Activated T-helper 17 cell treated with anti-CD3 and anti-CD28 coated beads, Interleukin-2, amount 50 U/mL, for 72 hours (primary cell): ENCODE data around the gene CALD1. TPM values are rescaled to one million over a fixed set of nuclear protein-coding genes. Genes with fewer than 3 reads are reported as not detected.

ENCODE experiments used
- ATAC-seq: fragments of 150-1000 bp; cut with Tn5 transposase; replicated peaks from 2 replicates; pipeline ENCODE4 v1.10.0; 2021; ENCODE audit warnings: mild to moderate bottlenecking, moderate library complexity
- H3K27ac Mint-ChIP-seq: one replicate; pipeline ENCODE4 v1.8.0; 2022; ENCODE audit warnings: mixed read lengths
- H3K27me3 Mint-ChIP-seq: one replicate; pipeline ENCODE4 v1.8.0; 2022; ENCODE audit warnings: mixed read lengths
- H3K36me3 Mint-ChIP-seq: one replicate; pipeline ENCODE4 v1.8.0; 2022; ENCODE audit warnings: low read depth, mild to moderate bottlenecking, mixed read lengths
- H3K4me1 Mint-ChIP-seq: one replicate; pipeline ENCODE4 v1.8.0; 2022; ENCODE audit warnings: mixed read lengths
- H3K4me3 Mint-ChIP-seq: one replicate; pipeline ENCODE4 v1.8.0; 2022; ENCODE audit warnings: mild to moderate bottlenecking, mixed read lengths
- H3K9me3 Mint-ChIP-seq: one replicate; pipeline ENCODE4 v1.8.0; 2022; ENCODE audit warnings: mixed read lengths
- total RNA-seq, 2 donors: library from RNA; stranded (reverse); gene quantifications; one replicate each; pipeline ENCODE4 v1.2.3, GENCODE V29; 2022

Gene CALD1
- total RNA-seq, 2 donors from 2014 or later, result 4.0 to 27.2 TPM

GRCh38 chr7:134818613-134819345 lies 39.3 kb downstream of the CALD1 start:
- ATAC-seq, result no peak
- no peaks in the 10 kb centered on the region for H3K36me3 Mint-ChIP-seq
- H3K9me3 Mint-ChIP-seq, result no peaks in the 10 kb centered on the region
- H3K27ac Mint-ChIP-seq, result no peak overlapping the region
- no peak overlapping the region for H3K4me3 Mint-ChIP-seq
- no peaks in the 10 kb centered on the region for H3K4me1 Mint-ChIP-seq
- peaks cover 2% of the 10 kb centered on the region for H3K27me3 Mint-ChIP-seq

- Mint-ChIP-seq H3K4me3 (no peak overlapping the region), H3K4me1 (no peaks in the 10 kb centered on the region)
- ATAC-seq, result no peak
Observed at GRCh38 chr7:134819401-134819800, 40.0 kb downstream of the CALD1 start.

GRCh38 chr7:134820295-134820694 lies 40.9 kb downstream of the CALD1 start:
- ATAC-seq, result no peak
- Mint-ChIP-seq H3K9me3 (no peaks in the 10 kb centered on the region), H3K36me3 (no peaks in the 10 kb centered on the region), H3K4me1 (no peaks in the 10 kb centered on the region), H3K27me3 (no peaks in the 10 kb centered on the region), H3K4me3 (no peak overlapping the region), H3K27ac (no peak overlapping the region)

More at GRCh38 chr7:134819401-134819800, 40.0 kb downstream of the CALD1 start:
- Mint-ChIP-seq H3K27ac (no peak overlapping the region), H3K36me3 (no peaks in the 10 kb centered on the region), H3K9me3 (no peaks in the 10 kb centered on the region), H3K27me3 (no peaks in the 10 kb centered on the region)

GRCh38 chr7:134820778-134821177 lies 41.3 kb downstream of the CALD1 start:
- Mint-ChIP-seq H3K9me3 (no peaks in the 10 kb centered on the region), H3K4me1 (no peaks in the 10 kb centered on the region), H3K36me3 (no peaks in the 10 kb centered on the region), H3K27me3 (no peaks in the 10 kb centered on the region), H3K4me3 (no peak overlapping the region), H3K27ac (no peak overlapping the region)
- no peak for ATAC-seq

GRCh38 chr7:134823400-134823799 lies 44.0 kb downstream of the CALD1 start:
- Mint-ChIP-seq H3K4me3 (no peak overlapping the region), H3K27ac (no peak overlapping the region)
- no peak for ATAC-seq

GRCh38 chr7:134825666-134826065 lies 46.2 kb downstream of the CALD1 start:
- no peak for ATAC-seq
- no peak overlapping the region for H3K4me3 Mint-ChIP-seq
- no peak overlapping the region for H3K27ac Mint-ChIP-seq
- no peaks in the 10 kb centered on the region for H3K36me3 Mint-ChIP-seq
- no peaks in the 10 kb centered on the region for H3K4me1 Mint-ChIP-seq
- no peaks in the 10 kb centered on the region for H3K27me3 Mint-ChIP-seq
- H3K9me3 Mint-ChIP-seq, result no peaks in the 10 kb centered on the region

More at GRCh38 chr7:134823400-134823799, 44.0 kb downstream of the CALD1 start:
- no peaks in the 10 kb centered on the region for H3K9me3 Mint-ChIP-seq
- H3K27me3 Mint-ChIP-seq, result no peaks in the 10 kb centered on the region
- H3K4me1 Mint-ChIP-seq, result no peaks in the 10 kb centered on the region
- no peaks in the 10 kb centered on the region for H3K36me3 Mint-ChIP-seq

GRCh38 chr7:134826105-134826504 lies 46.7 kb downstream of the CALD1 start:
- Mint-ChIP-seq H3K9me3 (no peaks in the 10 kb centered on the region), H3K36me3 (no peaks in the 10 kb centered on the region), H3K4me3 (no peak overlapping the region), H3K4me1 (no peaks in the 10 kb centered on the region), H3K27ac (no peak overlapping the region), H3K27me3 (no peaks in the 10 kb centered on the region)
- ATAC-seq, result no peak

GRCh38 chr7:134827436-134827835 lies 48.0 kb downstream of the CALD1 start:
- Mint-ChIP-seq H3K4me3 (no peak overlapping the region), H3K4me1 (no peaks in the 10 kb centered on the region), H3K27ac (no peak overlapping the region), H3K9me3 (no peaks in the 10 kb centered on the region), H3K27me3 (no peaks in the 10 kb centered on the region), H3K36me3 (no peaks in the 10 kb centered on the region)
- ATAC-seq, result no peak

GRCh38 chr7:134827889-134828288 lies 48.5 kb downstream of the CALD1 start:
- Mint-ChIP-seq H3K4me1 (no peaks in the 10 kb centered on the region), H3K9me3 (no peaks in the 10 kb centered on the region), H3K36me3 (no peaks in the 10 kb centered on the region), H3K4me3 (no peak overlapping the region), H3K27ac (no peak overlapping the region), H3K27me3 (no peaks in the 10 kb centered on the region)
- ATAC-seq, result no peak

GRCh38 chr7:134828361-134828760 lies 48.9 kb downstream of the CALD1 start:
- Mint-ChIP-seq H3K27ac (no peak overlapping the region), H3K4me3 (no peak overlapping the region), H3K36me3 (no peaks in the 10 kb centered on the region), H3K4me1 (no peaks in the 10 kb centered on the region), H3K9me3 (no peaks in the 10 kb centered on the region), H3K27me3 (no peaks in the 10 kb centered on the region)
- no peak for ATAC-seq

GRCh38 chr7:134829380-134829986 lies 50.0 kb downstream of the CALD1 start:
- Mint-ChIP-seq H3K4me1 (no peaks in the 10 kb centered on the region), H3K27ac (no peak overlapping the region), H3K36me3 (no peaks in the 10 kb centered on the region), H3K27me3 (no peaks in the 10 kb centered on the region), H3K9me3 (no peaks in the 10 kb centered on the region), H3K4me3 (no peak overlapping the region)
- no peak for ATAC-seq

GRCh38 chr7:134831862-134832261 lies 52.4 kb downstream of the CALD1 start:
- H3K27ac Mint-ChIP-seq, result no peak overlapping the region

GRCh38 chr7:134832367-134832766 lies 52.9 kb downstream of the CALD1 start:
- H3K4me3 Mint-ChIP-seq, result no peak overlapping the region
- no peak for ATAC-seq
- H3K9me3 Mint-ChIP-seq, result no peaks in the 10 kb centered on the region
- H3K27me3 Mint-ChIP-seq, result no peaks in the 10 kb centered on the region
- H3K4me1 Mint-ChIP-seq, result no peaks in the 10 kb centered on the region
- no peaks in the 10 kb centered on the region for H3K36me3 Mint-ChIP-seq
- H3K27ac Mint-ChIP-seq, result no peak overlapping the region

More at GRCh38 chr7:134831862-134832261, 52.4 kb downstream of the CALD1 start:
- H3K4me3 Mint-ChIP-seq, result no peak overlapping the region
- H3K36me3 Mint-ChIP-seq, result no peaks in the 10 kb centered on the region
- H3K4me1 Mint-ChIP-seq, result no peaks in the 10 kb centered on the region
- H3K27me3 Mint-ChIP-seq, result no peaks in the 10 kb centered on the region
- ATAC-seq, result no peak
- H3K9me3 Mint-ChIP-seq, result no peaks in the 10 kb centered on the region

GRCh38 chr7:134834689-134835462 lies 55.4 kb downstream of the CALD1 start:
- Mint-ChIP-seq H3K27me3 (no peaks in the 10 kb centered on the region), H3K4me3 (no peak overlapping the region), H3K9me3 (no peaks in the 10 kb centered on the region), H3K27ac (no peak overlapping the region), H3K4me1 (no peaks in the 10 kb centered on the region), H3K36me3 (no peaks in the 10 kb centered on the region)
- no peak for ATAC-seq

- ATAC-seq, result no peak
- no peaks in the 10 kb centered on the region for H3K36me3 Mint-ChIP-seq
- H3K4me1 Mint-ChIP-seq, result no peaks in the 10 kb centered on the region
- H3K27ac Mint-ChIP-seq, result no peak overlapping the region
- peaks cover 2% of the 10 kb centered on the region for H3K27me3 Mint-ChIP-seq
- no peaks in the 10 kb centered on the region for H3K9me3 Mint-ChIP-seq
- no peak overlapping the region for H3K4me3 Mint-ChIP-seq
Observed at GRCh38 chr7:134835463-134835823, 56.0 kb downstream of the CALD1 start.
